ENCODE results near the gene MORN1.

Gene MORN1

DNA sequence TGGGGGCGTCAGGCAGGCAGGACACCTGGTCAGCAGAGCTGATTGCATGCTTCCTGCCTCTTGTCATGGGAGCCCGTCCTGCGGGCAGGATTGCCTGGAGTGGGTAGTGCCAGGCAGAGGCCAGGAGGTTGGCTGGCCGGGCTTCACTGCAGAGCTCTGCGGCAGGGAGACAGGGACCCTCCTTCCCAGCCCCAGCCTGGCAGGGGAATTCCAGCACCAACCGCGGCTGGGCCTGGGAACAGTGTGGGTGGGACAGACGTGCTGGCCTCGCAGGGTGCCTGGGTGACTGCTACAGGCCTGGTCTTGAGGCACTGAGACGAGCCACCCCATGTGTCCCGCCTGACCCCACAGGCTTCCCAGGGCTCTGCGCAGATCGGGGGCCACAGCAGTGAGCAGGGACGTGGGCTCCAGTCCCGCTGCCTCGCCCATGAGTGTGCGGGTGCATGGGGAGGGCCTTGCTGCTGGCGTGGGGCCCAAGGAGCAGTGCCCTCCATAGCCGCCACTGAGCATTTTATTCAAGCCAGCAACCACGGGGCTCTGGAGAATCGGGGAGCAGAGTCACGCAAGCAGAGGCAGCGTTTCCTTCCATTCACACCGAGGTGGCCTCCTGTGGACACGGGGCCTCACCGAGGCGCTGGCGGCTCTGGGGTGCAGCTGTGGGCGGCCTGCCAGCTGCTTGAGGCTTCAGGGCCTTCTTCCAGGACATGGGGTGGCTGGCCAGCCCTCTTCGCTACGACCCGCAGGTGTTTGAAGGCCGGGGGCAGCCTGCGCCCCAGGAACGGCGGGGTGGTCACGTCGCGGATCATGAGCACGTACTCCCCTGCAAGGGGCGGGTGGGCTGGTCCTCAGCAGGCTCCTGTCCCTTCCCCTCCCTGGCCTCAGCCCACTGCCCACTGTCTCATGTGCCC, 70.3 kb downstream of the MORN1 start:
- 0 out of 2 replicates have a peak overlapping the region, but pooled peaks have one; percentile 74 for H3K27ac ChIP-seq (ENCODE audit: low read depth, low read length)
- H3K9me3 ChIP-seq (ENCODE audit: control insufficient read depth, insufficient read depth, low read depth, low read length): no peaks in the 10 kb centered on the region
- no peaks in the 10 kb centered on the region for H3K36me3 ChIP-seq (ENCODE audit: control insufficient read depth, insufficient read depth, low read length)
- H3K27me3 ChIP-seq (ENCODE audit: control insufficient read depth, insufficient read depth, low read length): peaks cover 10% of the 10 kb centered on the region
- H3K4me3 ChIP-seq (ENCODE audit: low read depth, low read length): no peak overlapping the region
- peaks cover 28% of the 10 kb centered on the region for H3K4me1 ChIP-seq (ENCODE audit: control insufficient read depth, insufficient read depth, low read length)
- H3K9ac ChIP-seq (ENCODE audit: low read length): no peak overlapping the region

DNA sequence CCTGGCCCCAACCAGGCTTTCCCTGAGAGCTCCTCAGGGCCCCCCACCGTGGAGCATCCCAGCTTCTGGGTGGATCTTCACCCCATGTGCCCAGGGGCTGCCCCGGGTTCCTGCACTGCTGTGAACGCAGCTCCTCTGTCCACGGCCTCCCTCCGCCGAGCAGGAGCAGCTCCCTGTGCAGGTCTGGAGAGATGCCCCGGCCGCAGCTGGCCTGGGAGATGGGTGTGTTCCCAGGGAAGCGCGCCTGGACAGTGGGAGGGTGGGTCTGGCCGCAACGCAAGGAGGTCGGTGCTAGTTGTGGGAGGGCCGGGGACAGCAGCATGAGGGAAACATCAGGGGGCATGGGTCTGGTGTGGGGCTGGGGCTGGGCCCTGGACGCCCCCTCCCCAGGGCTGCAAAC, 71.3 kb downstream of the MORN1 start:
- Histone ChIP-seq H3K4me3 (ENCODE audit: low read depth, low read length) (no peak overlapping the region), H3K9me3 (ENCODE audit: control insufficient read depth, insufficient read depth, low read depth, low read length) (no peaks in the 10 kb centered on the region), H3K36me3 (ENCODE audit: control insufficient read depth, insufficient read depth, low read length) (no peaks in the 10 kb centered on the region), H3K9ac (ENCODE audit: low read length) (no peak overlapping the region), H3K4me1 (ENCODE audit: control insufficient read depth, insufficient read depth, low read length) (peaks cover 36% of the 10 kb centered on the region), H3K27me3 (ENCODE audit: control insufficient read depth, insufficient read depth, low read length) (peaks cover 6% of the 10 kb centered on the region), H3K27ac (ENCODE audit: low read depth, low read length) (no peak overlapping the region)

DNA sequence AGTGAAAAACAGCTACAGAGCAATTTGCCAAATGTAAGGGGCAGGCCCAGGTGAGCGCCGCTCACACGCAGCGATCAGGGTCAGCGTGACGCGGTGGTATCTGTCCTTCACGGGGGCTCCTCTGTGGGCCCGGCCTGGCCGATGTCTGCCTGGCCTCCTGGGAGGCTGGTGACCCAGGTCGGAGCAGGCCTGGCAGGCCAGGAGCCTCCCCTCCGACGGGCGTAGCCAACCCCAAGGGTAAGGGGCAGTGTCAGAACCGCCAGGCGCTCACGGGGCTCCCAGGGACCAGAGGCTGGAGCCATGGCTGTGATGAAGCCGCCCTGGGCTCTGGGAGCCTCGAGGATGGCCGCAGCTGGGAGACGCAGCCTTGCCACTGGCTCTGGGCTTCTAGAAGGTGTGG, 72.1 kb downstream of the MORN1 start:
- H3K9me3 ChIP-seq (ENCODE audit: control insufficient read depth, insufficient read depth, low read depth, low read length): no peaks in the 10 kb centered on the region
- H3K9ac ChIP-seq (ENCODE audit: low read length): no peak overlapping the region
- no peaks in the 10 kb centered on the region; the same call in 1 of the 2 replicates for H3K27me3 ChIP-seq (ENCODE audit: control insufficient read depth, insufficient read depth, low read length)
- H3K36me3 ChIP-seq (ENCODE audit: control insufficient read depth, insufficient read depth, low read length): no peaks in the 10 kb centered on the region
- peaks cover 36% of the 10 kb centered on the region for H3K4me1 ChIP-seq (ENCODE audit: control insufficient read depth, insufficient read depth, low read length)
- H3K4me3 ChIP-seq (ENCODE audit: low read depth, low read length): no peak overlapping the region
- H3K27ac ChIP-seq (ENCODE audit: low read depth, low read length): no peak overlapping the region

DNA sequence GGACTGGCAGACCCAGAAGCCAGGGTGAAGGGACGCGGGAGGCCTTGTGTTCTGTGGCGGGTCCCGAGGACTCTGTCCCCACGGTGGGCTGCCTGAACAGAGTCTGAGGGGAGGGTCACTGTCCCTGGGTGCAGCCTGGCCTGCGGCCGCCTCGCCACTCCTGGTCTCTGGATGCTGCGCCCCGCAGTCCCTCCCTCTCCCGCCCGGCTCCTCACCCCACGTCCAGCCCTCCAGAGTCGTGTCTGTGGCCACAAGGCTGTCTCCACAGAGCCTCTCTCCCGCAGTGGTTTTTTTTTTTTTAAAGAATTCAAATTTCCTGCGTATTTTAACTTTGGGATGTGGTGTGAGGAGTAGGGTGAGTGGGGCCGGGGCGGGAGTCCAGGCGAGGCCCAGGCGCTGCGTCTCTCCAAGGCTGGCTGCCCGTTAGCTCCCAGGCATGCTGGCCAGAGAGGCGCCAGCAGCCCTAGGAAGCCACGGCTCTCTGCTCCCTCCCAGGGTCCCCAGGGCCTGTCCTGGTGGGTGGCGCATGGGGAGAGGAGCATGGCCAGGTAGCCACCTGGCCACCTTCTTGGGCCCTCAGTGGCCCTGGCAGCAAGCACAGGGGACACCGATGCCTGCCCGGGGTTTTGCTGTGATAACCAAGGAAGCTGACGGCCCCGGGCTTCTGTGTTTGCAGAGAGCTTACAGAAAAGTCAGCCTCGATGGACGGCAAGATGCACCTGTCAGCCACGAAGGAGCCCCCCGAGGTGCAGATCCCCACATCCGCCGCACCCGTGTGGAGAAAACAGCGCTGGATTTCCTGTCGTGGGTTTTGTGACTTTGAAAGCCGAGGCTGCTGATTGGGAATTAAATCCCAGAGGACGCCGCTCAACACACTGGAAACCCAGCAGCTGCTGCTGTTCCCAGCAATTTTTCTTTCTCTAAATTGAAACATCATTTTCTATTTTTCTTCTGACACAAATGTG, 72.8 kb downstream of the MORN1 start:
- H3K4me3 ChIP-seq (ENCODE audit: low read depth, low read length): no peak overlapping the region
- H3K9me3 ChIP-seq (ENCODE audit: control insufficient read depth, insufficient read depth, low read depth, low read length): no peaks in the 10 kb centered on the region
- no peaks in the 10 kb centered on the region for H3K36me3 ChIP-seq (ENCODE audit: control insufficient read depth, insufficient read depth, low read length)
- H3K27me3 ChIP-seq (ENCODE audit: control insufficient read depth, insufficient read depth, low read length): no peaks in the 10 kb centered on the region
- H3K4me1 ChIP-seq (ENCODE audit: control insufficient read depth, insufficient read depth, low read length): peaks cover 42% of the 10 kb centered on the region
- H3K9ac ChIP-seq (ENCODE audit: low read length): no peak overlapping the region
- 0 out of 2 replicates have a peak overlapping the region, but pooled peaks have one; percentile 18 for H3K27ac ChIP-seq (ENCODE audit: low read depth, low read length)

DNA sequence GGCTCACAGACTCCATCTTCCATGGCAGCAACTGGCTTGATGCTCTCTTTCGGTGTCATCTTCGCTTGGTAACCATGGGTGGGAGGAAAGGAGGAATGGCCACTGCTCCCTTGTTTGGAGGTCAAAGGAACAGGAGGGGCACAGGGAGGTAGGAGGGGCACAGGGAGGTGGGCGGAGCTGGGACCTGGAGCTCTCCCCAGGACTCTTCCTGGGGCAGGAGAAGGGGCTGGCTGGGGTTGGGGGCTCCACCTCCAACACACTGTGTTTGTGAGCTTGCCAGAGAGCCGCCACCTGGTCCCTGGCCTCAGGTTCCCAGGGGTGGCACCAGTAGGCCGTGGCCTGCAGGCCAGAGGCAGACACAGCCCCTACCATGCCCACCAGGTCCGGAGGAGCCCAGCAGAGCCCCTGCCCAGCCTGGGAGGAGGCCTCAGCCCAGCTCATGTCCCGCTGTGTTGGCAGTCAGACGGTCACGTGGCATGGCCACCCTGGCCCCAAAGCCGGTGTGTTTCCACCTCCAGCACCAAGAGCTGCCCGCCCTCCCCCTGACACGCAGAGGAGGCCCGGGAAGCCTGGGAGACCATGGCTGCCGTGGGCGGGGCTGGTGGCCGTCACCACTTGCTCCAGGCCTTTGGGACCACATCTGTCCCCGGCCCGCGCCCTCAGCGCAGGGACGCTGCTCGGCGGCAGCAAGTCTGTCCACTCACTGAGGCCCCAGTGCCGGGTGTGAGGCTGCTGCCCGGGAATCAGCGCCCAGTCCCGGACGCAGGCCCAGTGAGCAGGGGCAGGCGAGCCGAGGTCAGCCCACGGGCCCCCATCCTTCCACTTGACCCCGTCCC, 73.9 kb downstream of the MORN1 start:
- no peaks in the 10 kb centered on the region for H3K9me3 ChIP-seq (ENCODE audit: control insufficient read depth, insufficient read depth, low read depth, low read length)
- H3K27me3 ChIP-seq (ENCODE audit: control insufficient read depth, insufficient read depth, low read length): no peaks in the 10 kb centered on the region
- H3K4me1 ChIP-seq (ENCODE audit: control insufficient read depth, insufficient read depth, low read length): peaks cover 44% of the 10 kb centered on the region
- H3K9ac ChIP-seq (ENCODE audit: low read length): no peak overlapping the region
- H3K36me3 ChIP-seq (ENCODE audit: control insufficient read depth, insufficient read depth, low read length): no peaks in the 10 kb centered on the region
- H3K27ac ChIP-seq (ENCODE audit: low read depth, low read length): no peak overlapping the region
- no peak overlapping the region for H3K4me3 ChIP-seq (ENCODE audit: low read depth, low read length)

DNA sequence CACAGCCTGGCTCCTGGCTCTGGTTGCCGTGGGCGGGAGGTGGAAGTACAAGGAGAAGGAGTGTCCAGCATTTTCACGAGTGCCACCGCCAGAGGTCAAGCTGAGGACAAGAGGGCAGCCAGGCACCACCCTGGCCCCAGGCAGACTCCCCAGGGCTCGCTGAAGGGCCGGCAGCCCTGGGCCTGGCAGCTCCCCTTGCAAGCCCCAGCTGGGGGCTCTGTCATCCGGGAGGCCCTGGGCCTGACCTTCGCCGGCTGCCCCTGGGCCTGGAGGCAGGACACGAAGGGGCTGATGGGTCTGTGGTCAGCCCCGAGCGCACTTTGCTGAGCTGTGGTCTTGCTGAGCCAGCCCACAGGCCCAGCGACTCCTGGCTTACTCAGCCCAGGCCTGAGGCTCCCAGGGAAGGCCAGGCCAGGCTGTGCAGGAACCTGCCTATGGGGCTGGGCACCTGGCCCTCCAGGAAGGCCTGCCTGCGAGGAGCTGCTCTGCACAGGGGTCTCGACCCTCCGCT, 74.8 kb downstream of the MORN1 start:
- peaks cover 45% of the 10 kb centered on the region for H3K4me1 ChIP-seq (ENCODE audit: control insufficient read depth, insufficient read depth, low read length)
- H3K27me3 ChIP-seq (ENCODE audit: control insufficient read depth, insufficient read depth, low read length): no peaks in the 10 kb centered on the region
- H3K9ac ChIP-seq (ENCODE audit: low read length): peak overlapping the region; percentile 58

DNA sequence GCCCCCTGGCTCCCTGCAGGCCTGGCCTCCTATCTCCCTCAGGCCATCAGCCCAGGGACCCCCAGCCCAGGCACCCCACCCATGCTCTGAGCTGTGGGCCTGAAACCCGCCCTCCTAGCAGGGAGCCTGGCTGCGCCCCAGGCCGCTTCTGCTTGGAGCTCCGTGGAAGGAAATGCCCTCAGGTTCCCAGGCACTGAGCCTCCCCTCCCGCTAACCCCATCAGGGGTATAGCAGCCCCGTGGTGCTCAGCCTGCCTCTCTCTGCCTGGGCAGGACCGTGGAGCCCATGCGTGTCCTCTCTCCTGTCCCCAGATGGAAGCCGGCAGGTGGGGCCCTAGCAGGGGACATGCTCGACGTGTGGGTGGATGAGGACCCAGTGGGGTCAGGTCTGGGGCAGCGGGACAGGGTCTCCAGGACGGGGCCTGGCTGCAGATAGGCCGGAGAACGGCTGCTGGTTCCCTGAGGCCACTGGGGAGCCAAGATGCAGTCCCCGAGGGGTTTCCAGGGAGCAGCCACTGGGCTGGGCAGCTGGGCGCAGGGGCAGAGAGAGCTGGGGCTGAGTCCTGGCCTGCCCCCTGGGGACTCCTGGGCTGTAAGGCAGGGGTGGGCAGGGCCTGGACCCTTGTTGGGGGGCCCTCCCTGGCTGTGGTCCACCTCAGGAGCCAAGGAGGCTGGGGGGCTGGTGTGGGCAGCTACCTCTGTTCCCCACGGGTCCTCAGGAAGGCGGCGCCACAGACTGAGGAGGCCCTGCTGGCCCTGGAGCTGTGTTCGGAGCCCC, 75.5 kb downstream of the MORN1 start:
- peak overlapping the region; percentile 35; the same call in 1 of the 2 replicates for H3K4me3 ChIP-seq (ENCODE audit: low read depth, low read length)

More for the DNA sequence above, 74.8 kb downstream of the MORN1 start:
- H3K27ac ChIP-seq (ENCODE audit: low read depth, low read length): peak overlapping the region; percentile 47; the same call in 1 of the 2 replicates
- H3K9me3 ChIP-seq (ENCODE audit: control insufficient read depth, insufficient read depth, low read depth, low read length): no peaks in the 10 kb centered on the region
- H3K36me3 ChIP-seq (ENCODE audit: control insufficient read depth, insufficient read depth, low read length): no peaks in the 10 kb centered on the region
- no peak overlapping the region for H3K4me3 ChIP-seq (ENCODE audit: low read depth, low read length)

DNA sequence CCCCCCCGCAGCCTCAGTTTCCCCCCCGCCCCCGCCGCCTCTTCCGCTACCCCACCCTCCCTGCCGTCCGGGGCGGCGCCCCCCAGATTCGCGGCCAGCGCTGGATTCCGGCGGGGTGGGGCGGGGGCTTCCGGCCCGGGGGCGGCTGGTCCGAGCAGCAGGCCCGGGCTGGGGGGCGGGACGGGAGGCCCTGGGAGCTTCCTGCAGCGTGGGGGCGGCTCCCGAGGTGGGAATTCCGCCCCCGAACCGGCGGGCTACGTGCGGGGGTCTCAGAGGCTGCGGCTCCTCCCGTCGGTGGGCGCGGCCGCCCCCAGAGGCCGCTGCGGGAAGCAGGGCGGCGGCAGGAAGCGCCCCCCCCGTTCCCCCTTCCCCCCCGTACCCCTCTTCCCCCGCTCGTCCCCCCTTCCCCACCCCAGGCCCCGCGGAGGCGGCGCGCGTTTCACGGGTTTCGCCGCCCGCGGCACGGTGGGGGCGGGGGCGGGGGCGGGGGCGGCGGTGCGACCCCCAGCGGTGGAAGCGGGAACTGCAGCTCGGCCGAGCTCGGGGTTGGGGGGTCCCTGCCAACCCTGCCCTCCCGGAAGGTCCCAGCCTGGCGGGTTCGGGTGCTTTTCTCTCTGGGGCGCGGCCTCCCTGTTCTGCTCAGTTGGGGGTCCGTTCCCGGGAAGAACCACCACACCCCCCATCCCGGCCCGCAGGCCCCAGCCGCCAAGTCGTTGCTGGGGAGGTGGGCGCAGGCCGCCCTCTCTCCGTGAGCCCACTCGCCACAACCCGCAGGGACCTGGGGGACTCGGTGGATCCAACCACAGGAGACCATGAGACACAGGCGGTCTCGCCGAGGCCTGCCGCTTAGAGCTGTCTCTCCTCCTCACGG, 76.3 kb downstream of the MORN1 start:
- Histone ChIP-seq H3K27ac (ENCODE audit: low read depth, low read length) (peak overlapping the region; percentile 85; the same call in 1 of the 2 replicates), H3K36me3 (ENCODE audit: control insufficient read depth, insufficient read depth, low read length) (no peaks in the 10 kb centered on the region; the same call in 1 of the 2 replicates), H3K9me3 (ENCODE audit: control insufficient read depth, insufficient read depth, low read depth, low read length) (no peaks in the 10 kb centered on the region), H3K27me3 (ENCODE audit: control insufficient read depth, insufficient read depth, low read length) (no peaks in the 10 kb centered on the region), H3K4me3 (ENCODE audit: low read depth, low read length) (peak overlapping the region; percentile 59), H3K4me1 (ENCODE audit: control insufficient read depth, insufficient read depth, low read length) (peaks cover 46% of the 10 kb centered on the region), H3K9ac (ENCODE audit: low read length) (peak overlapping the region; percentile 79)

More for the DNA sequence above, 75.5 kb downstream of the MORN1 start:
- H3K27ac ChIP-seq (ENCODE audit: low read depth, low read length): peak overlapping the region; percentile 84; the same call in 1 of the 2 replicates
- H3K9ac ChIP-seq (ENCODE audit: low read length): peak overlapping the region; percentile 58
- H3K36me3 ChIP-seq (ENCODE audit: control insufficient read depth, insufficient read depth, low read length): no peaks in the 10 kb centered on the region
- H3K9me3 ChIP-seq (ENCODE audit: control insufficient read depth, insufficient read depth, low read depth, low read length): no peaks in the 10 kb centered on the region
- H3K4me1 ChIP-seq (ENCODE audit: control insufficient read depth, insufficient read depth, low read length): peaks cover 46% of the 10 kb centered on the region
- H3K27me3 ChIP-seq (ENCODE audit: control insufficient read depth, insufficient read depth, low read length): no peaks in the 10 kb centered on the region

DNA sequence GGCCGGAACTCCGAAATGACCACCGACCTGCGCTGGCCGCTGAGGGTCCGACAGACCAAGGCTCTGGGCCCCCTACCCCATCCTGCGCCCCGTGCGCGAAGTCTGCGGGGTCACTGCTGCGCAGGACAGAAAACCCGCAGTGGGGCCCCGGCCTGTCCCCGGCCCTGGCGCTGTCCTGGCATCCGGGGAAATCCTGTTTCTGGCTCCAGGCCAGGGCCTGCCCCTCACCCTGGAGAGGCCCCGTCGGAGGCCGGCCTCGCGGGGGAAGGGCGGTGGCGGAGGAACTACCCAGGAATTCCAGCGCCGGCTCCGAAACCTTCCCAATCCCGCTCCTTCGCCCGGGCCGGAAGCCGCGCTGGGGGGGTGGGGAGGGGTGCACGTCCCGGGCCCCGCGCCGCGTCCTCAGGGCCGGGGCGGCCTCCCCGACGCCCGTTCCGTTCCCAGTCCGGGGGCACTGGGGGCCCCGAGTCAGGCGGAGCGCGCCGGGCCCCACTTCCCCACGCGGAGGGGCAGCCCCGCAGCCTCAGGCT, 77.0 kb downstream of the MORN1 start:
- H3K4me3 ChIP-seq (ENCODE audit: low read depth, low read length): peak overlapping the region; percentile 59
- H3K4me1 ChIP-seq (ENCODE audit: control insufficient read depth, insufficient read depth, low read length): peaks cover 46% of the 10 kb centered on the region
- no peaks in the 10 kb centered on the region for H3K9me3 ChIP-seq (ENCODE audit: control insufficient read depth, insufficient read depth, low read depth, low read length)
- H3K27ac ChIP-seq (ENCODE audit: low read depth, low read length): peak overlapping the region; percentile 85; the same call in 1 of the 2 replicates
- H3K27me3 ChIP-seq (ENCODE audit: control insufficient read depth, insufficient read depth, low read length): no peaks in the 10 kb centered on the region
- peak overlapping the region; percentile 79 for H3K9ac ChIP-seq (ENCODE audit: low read length)
- H3K36me3 ChIP-seq (ENCODE audit: control insufficient read depth, insufficient read depth, low read length): no peaks in the 10 kb centered on the region; the same call in 1 of the 2 replicates

All from HUES6 (cell line).